Esophagus muscularis mucosa (tissue), 4 donors: ENCODE measurements around the gene DDX47. TPM values are rescaled to one million over a fixed set of nuclear protein-coding genes. Genes with fewer than 3 reads are reported as not detected.

ENCODE experiments used
- DNase-seq: peaks from one replicate; pipeline ENCODE4 v3.0.0-alpha.2; 2017; ENCODE audit errors: extremely low spot score
- H3K27ac ChIP-seq, 4 donors: fragments of 200-600 bp; sonication (generic); replicated peaks in 1 of 4; 1 replicate in 3 of 4; 2 replicates in 1 of 4; pipeline ENCODE4 v1.5.1; 2016 to 2019; ENCODE audit warnings: mild to moderate bottlenecking in 1 of 4
- H3K27me3 ChIP-seq, 4 donors: fragments of 200-600 bp; sonication (generic); one replicate each; pipeline versions ENCODE4 v1.5.1 to v1.6.0; 2016 to 2019
- H3K36me3 ChIP-seq, 4 donors: fragments of 200-600 bp; sonication (generic); one replicate each; pipeline ENCODE4 v1.5.1; 2016 to 2019
- H3K4me1 ChIP-seq, 4 donors: fragments of 200-600 bp; sonication (generic); one replicate each; pipeline ENCODE4 v1.5.1; 2016 to 2019
- H3K4me3 ChIP-seq, 4 donors: fragments of 200-600 bp; sonication (generic); 1 replicate in 2 of 4; 2 replicates in 2 of 4; pipeline ENCODE4 v1.5.1; 2016 to 2019; ENCODE audit warnings: mild to moderate bottlenecking in 4 of 4, moderate library complexity in 1 of 4
- H3K9me3 ChIP-seq, 4 donors: fragments of 200-600 bp; sonication (generic); 1 replicate in 3 of 4; 2 replicates in 1 of 4; pipeline ENCODE4 v1.5.1; 2016 to 2019
- EP300 ChIP-seq: sonication (generic); formaldehyde crosslinking; IDR thresholded peaks from one replicate; pipeline ENCODE4 v1.6.1; 2017; ENCODE audit warnings: antibody characterized with exemption
- POLR2A ChIP-seq: fragments of 450-650 bp; IDR thresholded peaks from one replicate; pipeline ENCODE4 v1.6.1; 2017; ENCODE audit warnings: antibody characterized with exemption, moderate library complexity, mild to moderate bottlenecking, low read depth
- POLR2AphosphoS5 ChIP-seq, 2 donors: sonication (generic); formaldehyde crosslinking; IDR thresholded peaks; one replicate each; pipeline ENCODE4 v1.6.1; 2017; ENCODE audit warnings: antibody characterized with exemption in 2 of 2
- WGBS: methylation state at CpG from one replicate; pipeline ENCODE4 v1.1.5; 2018; 5-methylcytosine and 5-hydroxymethylcytosine counted together
- intact Hi-C: fragments of 100-400 bp; cut with DNase I; formaldehyde crosslinking; loops from one replicate; pipeline ENCODE4 v1.15.1; 2023
- total RNA-seq, 4 donors: library from RNA; depleted of rRNA; stranded (reverse); fragments of >200 nt; gene quantifications; one replicate each; pipeline versions ENCODE4 v1.1.0 to v1.2.1, GENCODE V29; 2016
- TF ChIP-seq, protein P1 (sequence below), 3 experiments: fragments of 200-600 bp in 2 of 3; fragments of 450-650 bp in 1 of 3; sonication (generic) in 2 of 3; IDR thresholded peaks; one replicate each; pipeline ENCODE4 v1.5.1; 2017 to 2019; ENCODE audit warnings: antibody characterized with exemption in 3 of 3, mild to moderate bottlenecking in 2 of 3, moderate library complexity in 1 of 3

Gene DDX47
- total RNA-seq, 4 donors from 2014 or later, result 37.1 to 67.1 (median 53.9) TPM

DNA sequence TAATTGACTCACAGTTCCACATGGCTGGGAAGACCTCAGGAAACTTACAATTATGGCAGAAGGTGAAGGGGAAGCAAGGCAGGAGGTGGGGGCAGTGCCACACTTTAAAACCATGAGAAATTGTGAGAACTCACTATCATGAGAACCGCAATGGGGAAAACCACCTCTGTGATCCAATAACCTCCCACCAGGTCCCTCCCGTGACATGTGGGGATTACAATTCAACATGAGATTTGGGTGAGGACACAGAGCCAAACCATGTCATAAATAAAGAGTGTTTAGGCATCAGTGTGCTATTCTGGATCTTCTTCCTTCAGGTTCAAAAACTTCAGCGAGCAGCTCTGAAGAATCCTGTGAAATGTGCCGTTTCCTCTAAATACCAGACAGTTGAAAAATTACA lies 9.7 kb downstream of the DDX47 start:
- no peak overlapping the region for H3K4me3 ChIP-seq
- intact Hi-C loops, result no loop called here
- H3K4me1 ChIP-seq, result peaks cover 13 to 24% (median 21%) of the 10 kb centered on the region in 4 donors
- H3K36me3 ChIP-seq, result peaks cover 69 to 77% (median 70%) of the 10 kb centered on the region in 4 donors
- DNase-seq, result no peak
- no peak overlapping the region for H3K27ac ChIP-seq
- H3K9me3 ChIP-seq, result no peaks in the 10 kb centered on the region
- 97% methylated on average over 4 of the region's 4 CpGs for WGBS
- no peaks in the 10 kb centered on the region for H3K27me3 ChIP-seq
- no peak for TF ChIP-seq POLR2A

DNA sequence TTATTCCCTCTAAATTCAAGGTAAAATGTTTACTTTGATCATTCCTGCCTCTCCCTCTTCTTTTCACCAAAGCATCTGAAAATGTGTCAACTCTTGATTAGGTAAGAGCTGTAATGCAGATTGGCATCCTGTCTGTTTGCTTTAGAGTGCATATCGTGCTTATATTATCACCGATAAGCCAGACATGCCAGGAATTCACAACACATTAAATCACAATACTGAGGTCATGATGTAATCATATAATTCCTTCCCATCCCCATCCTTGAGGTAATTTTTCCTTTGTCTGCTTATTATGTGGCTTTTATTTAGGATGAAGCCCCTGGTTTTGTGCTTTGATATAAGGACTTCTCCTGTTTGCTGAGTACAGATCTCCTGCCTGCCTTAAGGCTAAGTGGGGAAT lies 10.2 kb downstream of the DDX47 start:
- Histone ChIP-seq H3K4me3 (no peak overlapping the region), H3K36me3 (peaks cover 73 to 80% (median 74%) of the 10 kb centered on the region in 4 donors), H3K9me3 (no peaks in the 10 kb centered on the region), H3K27me3 (no peaks in the 10 kb centered on the region), H3K27ac (no peak overlapping the region), H3K4me1 (peaks cover 13 to 24% (median 21%) of the 10 kb centered on the region in 4 donors)
- DNase-seq, result no peak
- whole genome bisulfite sequencing, result 74% methylated on average over 2 of the region's 2 CpGs
- intact Hi-C loops, result no loop called here
- TF ChIP-seq POLR2A, result no peak
- TF ChIP-seq POLR2AphosphoS5 (IDR thresholded peaks at IDR 0.05), result no peak
- no peak for TF ChIP-seq EP300

DNA sequence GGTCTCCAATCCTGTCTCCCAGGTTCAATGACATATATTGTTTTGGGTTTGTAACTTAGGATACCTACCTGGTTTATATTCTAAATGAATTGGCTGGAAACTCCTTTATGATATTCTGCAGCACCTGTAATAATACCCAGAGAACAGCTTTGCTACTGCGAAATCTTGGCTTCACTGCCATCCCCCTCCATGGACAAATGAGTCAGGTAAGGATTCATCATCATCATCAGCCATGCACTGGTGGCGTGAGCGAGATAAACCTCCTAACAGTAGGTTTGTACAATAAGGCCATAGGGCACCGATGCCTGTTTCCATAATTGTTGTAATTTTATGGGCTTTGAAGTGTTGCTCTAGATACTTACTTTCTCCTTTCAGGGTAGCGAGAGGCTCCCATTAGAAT lies 10.7 kb downstream of the DDX47 start:
- H3K4me1 ChIP-seq, result peaks cover 12 to 20% (median 19%) of the 10 kb centered on the region in 4 donors
- TF ChIP-seq EP300 (no peak), POLR2AphosphoS5 (IDR thresholded peaks at IDR 0.05) (no peak), POLR2A (no peak)
- TF ChIP-seq, protein P1, sequence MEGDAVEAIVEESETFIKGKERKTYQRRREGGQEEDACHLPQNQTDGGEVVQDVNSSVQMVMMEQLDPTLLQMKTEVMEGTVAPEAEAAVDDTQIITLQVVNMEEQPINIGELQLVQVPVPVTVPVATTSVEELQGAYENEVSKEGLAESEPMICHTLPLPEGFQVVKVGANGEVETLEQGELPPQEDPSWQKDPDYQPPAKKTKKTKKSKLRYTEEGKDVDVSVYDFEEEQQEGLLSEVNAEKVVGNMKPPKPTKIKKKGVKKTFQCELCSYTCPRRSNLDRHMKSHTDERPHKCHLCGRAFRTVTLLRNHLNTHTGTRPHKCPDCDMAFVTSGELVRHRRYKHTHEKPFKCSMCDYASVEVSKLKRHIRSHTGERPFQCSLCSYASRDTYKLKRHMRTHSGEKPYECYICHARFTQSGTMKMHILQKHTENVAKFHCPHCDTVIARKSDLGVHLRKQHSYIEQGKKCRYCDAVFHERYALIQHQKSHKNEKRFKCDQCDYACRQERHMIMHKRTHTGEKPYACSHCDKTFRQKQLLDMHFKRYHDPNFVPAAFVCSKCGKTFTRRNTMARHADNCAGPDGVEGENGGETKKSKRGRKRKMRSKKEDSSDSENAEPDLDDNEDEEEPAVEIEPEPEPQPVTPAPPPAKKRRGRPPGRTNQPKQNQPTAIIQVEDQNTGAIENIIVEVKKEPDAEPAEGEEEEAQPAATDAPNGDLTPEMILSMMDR (IDR thresholded peaks at IDR 0.05), result no peak
- no peak overlapping the region for H3K27ac ChIP-seq
- WGBS, result 97% methylated on average over 5 of the region's 5 CpGs
- no peak overlapping the region for H3K4me3 ChIP-seq
- H3K27me3 ChIP-seq, result no peaks in the 10 kb centered on the region
- H3K36me3 ChIP-seq, result peaks cover 77 to 85% (median 79%) of the 10 kb centered on the region in 4 donors
- DNase-seq, result no peak
- intact Hi-C loops, result no loop called here
- H3K9me3 ChIP-seq, result no peaks in the 10 kb centered on the region

DNA sequence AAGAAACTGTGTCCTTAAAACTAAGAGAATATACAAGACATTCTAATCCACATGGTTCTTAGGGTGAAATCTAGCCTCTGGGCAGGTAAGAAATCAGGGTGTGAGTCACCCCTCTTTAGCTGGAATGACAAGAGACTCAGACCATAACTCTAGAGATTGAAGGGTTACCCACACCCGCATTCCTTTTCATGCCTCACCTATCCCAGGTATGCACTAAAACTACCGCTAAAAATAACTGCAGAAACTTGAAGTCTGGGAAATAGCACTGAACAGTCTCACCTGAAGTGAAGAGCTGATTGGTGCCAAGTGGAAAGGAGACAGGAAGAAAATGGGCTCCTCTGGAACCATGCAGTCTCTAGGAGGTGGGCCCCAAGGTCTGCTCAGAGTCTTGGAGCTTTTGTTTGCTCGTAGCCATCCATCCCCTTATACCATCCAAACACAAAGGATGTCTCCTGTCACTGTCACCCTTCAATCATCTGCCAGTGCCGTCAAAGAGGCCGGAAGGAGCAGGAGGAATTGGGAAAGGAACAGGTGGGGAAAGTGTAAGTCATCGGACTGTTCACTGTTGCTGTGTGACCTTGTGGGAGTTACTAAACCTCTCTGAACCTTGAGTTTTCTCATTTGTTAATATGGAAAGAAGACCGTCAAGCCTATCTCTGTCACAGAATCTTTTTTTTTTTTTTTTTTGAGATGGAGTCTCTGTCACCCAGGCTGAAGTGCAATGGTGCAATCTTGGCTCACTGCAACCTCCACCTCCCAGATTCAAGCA lies 22.4 kb downstream of the DDX47 start:
- no peak for TF ChIP-seq POLR2A
- TF ChIP-seq POLR2AphosphoS5 (IDR thresholded peaks at IDR 0.05), result no peak
- no peak for TF ChIP-seq EP300
- TF ChIP-seq, protein P1 (IDR thresholded peaks at IDR 0.05), result no peak
- WGBS, result 91% methylated on average over 7 of the region's 7 CpGs
- Histone ChIP-seq H3K9me3 (no peaks in the 10 kb centered on the region), H3K27ac (no peak overlapping the region), H3K4me3 (no peak overlapping the region), H3K36me3 (peaks cover 8 to 35% (median 29%) of the 10 kb centered on the region in 4 donors), H3K4me1 (peaks cover 0 to 6% (median 0%) of the 10 kb centered on the region in 4 donors), H3K27me3 (no peaks in the 10 kb centered on the region)
- intact Hi-C loops, result loop anchor here (5.0 kb wide), 1 partner anchor 57 kb away; the partner anchor contains the start of gene GPRC5A
- no peak for DNase-seq

DNA sequence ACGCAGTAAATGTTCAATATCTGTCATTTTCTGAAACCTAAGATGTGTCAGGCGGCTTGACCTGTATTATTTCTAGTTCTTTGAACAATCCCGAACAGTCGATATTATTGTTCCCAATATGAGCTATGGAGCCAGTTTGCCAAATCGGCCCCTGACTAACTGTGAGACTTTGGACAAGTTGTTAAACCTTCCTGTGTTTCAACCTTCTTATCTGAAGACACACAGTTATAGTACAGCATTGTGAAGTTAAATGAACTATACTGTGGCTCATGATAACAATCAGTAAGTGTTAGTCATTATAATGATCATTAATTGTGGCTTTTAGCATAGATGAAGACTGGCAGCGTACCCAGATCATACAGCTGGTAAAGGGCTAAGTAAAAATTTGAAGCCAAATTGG lies 23.4 kb downstream of the DDX47 start:
- TF ChIP-seq POLR2A, result no peak
- no peak for TF ChIP-seq EP300
- TF ChIP-seq, protein P1 (IDR thresholded peaks at IDR 0.05), result no peak
- no peak for TF ChIP-seq POLR2AphosphoS5 (IDR thresholded peaks at IDR 0.05)
- H3K36me3 ChIP-seq, result peaks cover 0 to 26% (median 21%) of the 10 kb centered on the region in 4 donors
- WGBS, result 77% methylated on average over 6 of the region's 6 CpGs
- DNase-seq, result no peak
- intact Hi-C loops, result loop anchor here (5.0 kb wide), 1 partner anchor 56 kb away; the partner anchor contains the start of gene GPRC5A
- no peak overlapping the region for H3K27ac ChIP-seq
- peaks cover 0 to 6% (median 0%) of the 10 kb centered on the region in 4 donors for H3K4me1 ChIP-seq
- no peaks in the 10 kb centered on the region for H3K27me3 ChIP-seq
- no peak overlapping the region for H3K4me3 ChIP-seq
- H3K9me3 ChIP-seq, result no peaks in the 10 kb centered on the region
